GM19324 (cell line): ENCODE results near the gene ZCCHC24.

Experiments
- ATAC-seq: cut with Tn5 transposase; IDR thresholded peaks from one replicate; pipeline ENCODE4 v1.9.1; 2021; ENCODE audit warnings: mild to moderate bottlenecking, moderate library complexity; ENCODE audit not compliant: unreplicated experiment, low FRiP score

Gene ZCCHC24

DNA sequence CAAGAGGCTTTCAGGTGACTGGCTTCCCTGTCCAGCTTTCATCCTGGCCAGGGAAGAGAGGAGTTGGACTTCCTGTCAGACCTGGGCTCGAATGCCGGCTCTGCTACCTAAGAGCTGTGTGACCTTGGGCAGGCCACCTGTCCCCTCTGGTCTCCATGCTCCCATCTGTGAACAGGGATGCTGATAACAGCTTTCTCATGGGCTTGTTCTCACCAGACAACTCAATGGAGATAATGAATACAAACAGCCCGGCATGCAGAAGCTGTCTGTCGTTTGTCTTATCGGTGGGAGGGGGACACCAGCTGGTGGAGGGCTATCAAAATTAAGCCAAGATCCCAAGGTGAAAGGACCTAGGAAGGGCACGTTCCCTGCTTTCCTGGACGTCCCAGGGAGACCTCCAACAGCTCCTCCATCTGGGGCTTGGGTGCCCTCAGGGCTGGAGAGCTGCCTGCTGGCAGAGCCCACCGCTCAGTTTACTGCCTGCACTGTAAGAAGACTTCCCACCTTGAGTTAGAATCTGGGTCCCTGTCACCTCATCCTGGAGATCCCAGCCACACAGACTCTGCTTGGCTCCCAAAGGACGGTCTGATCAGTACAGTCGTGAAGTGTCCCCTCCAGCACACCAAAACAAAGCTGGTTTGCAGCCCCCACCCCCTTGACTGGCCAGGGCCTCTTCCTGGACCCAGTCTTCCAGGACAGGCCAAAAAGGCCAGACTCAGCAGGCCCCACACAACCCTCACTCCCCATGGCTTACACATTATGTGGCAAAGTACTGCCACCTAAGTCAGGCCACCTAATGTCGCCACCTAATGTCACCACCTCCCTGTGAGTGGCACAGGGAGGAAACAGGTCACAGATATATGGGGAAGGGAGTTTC lies 57.2 kb downstream of the ZCCHC24 start:
- ATAC-seq = no peak

- ATAC-seq = no peak
Observed at GRCh38 chr10:79387466-79387973, 57.9 kb downstream of the ZCCHC24 start.

- no peak for ATAC-seq
Observed at GRCh38 chr10:79386637-79387465, 58.6 kb downstream of the ZCCHC24 start.

DNA sequence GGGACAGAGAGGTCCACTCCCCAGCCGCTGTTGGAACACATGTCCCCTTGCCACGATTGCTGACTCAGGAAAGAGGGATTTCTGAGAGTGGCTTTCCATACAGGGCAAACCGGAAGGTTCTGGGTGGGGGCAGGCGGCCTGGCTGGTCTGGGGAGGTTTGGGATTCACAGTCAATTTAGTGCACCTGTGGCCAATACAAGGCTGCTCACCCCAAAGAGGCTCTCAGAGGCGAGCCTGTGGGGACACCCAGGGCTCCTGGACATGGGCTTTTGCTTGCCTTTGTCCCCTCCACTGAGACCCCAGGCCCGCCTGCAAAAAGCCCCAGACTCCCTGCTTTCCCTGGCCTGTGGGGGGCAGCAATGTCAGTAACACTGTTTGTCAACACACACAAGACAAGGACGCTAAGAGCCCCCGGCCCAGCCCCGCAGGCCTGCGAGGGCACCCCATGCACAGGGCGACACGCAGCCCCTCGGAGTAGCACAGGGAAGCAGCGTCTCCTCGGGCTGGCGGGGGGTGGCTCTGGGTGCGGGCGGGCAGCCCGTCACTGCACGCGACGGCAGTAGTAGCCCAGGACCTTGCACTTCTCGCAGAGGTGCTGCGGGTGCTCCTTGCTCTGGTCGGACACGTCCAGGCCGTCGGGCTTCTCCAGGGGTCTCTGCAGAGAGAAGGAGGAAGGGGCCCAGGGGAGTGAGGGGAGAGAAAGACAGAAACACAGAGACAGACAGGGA lies 59.5 kb downstream of the ZCCHC24 start:
- ATAC-seq = no peak

- ATAC-seq = no peak
Observed at GRCh38 chr10:79385392-79385795, 60.0 kb downstream of the ZCCHC24 start.

- no peak for ATAC-seq
Observed at GRCh38 chr10:79384773-79385391, 60.5 kb downstream of the ZCCHC24 start.

- ATAC-seq = no peak
Observed at GRCh38 chr10:79383974-79384606, 61.3 kb downstream of the ZCCHC24 start.

DNA sequence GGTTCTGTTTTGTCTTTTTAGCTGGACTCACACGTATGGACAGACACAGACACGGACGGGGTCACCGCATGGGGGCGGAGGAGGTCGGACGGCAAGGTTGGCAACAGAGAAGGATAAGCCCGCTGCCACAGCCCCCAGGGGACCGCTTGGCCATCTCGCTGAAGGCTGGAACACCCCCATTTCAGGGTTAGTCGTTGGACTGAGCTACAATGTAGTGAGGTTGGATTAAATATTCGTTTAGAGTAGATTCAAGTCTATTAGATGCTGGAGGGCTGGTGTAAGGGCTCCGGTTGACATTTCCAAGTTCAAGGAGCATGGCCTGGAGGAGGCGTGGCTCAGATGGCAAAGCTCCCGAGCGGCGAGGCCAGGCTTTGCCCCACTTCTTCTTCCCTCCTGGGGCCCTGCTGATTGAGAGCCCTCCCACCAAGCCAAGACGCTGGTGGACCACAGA lies 62.9 kb downstream of the ZCCHC24 start:
- no peak for ATAC-seq

GRCh38 chr10:79381804-79382221 lies 63.6 kb downstream of the ZCCHC24 start:
- no peak for ATAC-seq

GRCh38 chr10:79380946-79381721 lies 64.3 kb downstream of the ZCCHC24 start:
- ATAC-seq = no peak

DNA sequence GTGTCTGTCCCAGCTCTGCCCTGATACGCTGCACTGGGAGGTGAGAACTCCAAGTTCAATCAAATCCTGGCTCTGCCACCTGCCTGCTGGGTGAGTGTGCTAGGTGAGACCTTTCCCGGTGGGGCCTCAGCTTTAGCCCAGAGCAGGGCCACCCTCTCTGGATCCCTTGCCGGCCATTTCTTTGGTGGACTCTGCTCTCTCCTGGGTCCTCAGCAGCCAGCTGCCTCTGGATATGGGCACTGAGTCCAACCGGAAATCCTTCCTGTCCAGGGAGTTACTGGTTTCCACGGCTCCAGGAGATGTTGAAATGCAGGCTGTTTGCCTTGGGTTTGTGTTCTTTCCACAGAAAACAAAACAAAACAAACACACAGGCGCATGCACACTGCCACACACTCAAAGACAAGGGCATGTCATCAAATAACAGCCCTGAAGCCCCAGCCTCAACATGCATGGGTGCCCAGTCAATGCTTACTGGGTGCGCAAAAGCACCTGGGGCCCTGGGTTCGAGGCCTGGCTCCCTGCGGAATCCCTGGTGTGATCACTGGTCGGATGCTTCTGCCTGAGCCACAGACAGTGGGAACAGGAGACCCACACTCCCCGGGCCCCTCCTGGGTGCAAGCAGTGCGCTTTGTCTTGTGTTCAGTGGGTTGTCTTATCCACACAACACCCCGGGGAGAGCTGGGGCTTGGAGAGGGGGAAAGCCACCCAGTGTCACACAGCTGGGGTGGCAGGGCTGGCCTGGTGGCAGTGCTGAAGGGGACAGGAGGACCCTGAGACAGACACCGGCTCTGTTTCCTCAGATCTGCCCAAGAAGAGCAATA lies 65.1 kb downstream of the ZCCHC24 start:
- ATAC-seq = no peak

DNA sequence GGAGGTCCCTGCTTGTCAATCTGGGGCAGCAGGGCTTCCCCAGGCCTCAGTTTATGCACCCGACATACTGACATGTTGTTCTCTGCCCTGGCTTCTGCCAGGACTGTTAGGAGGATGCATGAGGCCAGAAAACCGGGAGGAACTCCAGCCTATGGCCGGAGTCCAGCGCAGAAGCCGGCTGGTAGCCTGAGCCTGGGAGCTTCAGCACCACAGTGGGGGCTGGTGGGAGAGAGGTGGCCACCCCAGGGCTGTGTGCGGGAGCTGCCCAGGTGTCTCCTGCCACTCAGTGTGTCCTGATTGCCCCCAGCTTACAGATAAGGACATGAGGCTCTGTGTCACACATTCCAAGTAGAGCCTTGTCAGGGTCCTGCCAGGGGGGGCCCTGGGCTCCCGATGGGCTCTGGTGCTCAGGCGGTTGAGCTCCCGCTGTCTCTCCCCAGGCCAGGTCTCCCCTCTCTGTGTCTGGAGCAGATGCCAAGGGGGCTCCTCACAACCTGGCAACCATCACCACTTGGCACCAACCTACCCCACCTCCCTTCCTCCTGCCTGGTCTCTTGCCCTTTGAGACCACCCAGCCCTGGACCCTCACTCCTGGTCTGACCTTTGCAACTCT lies 65.8 kb downstream of the ZCCHC24 start:
- no peak for ATAC-seq

DNA sequence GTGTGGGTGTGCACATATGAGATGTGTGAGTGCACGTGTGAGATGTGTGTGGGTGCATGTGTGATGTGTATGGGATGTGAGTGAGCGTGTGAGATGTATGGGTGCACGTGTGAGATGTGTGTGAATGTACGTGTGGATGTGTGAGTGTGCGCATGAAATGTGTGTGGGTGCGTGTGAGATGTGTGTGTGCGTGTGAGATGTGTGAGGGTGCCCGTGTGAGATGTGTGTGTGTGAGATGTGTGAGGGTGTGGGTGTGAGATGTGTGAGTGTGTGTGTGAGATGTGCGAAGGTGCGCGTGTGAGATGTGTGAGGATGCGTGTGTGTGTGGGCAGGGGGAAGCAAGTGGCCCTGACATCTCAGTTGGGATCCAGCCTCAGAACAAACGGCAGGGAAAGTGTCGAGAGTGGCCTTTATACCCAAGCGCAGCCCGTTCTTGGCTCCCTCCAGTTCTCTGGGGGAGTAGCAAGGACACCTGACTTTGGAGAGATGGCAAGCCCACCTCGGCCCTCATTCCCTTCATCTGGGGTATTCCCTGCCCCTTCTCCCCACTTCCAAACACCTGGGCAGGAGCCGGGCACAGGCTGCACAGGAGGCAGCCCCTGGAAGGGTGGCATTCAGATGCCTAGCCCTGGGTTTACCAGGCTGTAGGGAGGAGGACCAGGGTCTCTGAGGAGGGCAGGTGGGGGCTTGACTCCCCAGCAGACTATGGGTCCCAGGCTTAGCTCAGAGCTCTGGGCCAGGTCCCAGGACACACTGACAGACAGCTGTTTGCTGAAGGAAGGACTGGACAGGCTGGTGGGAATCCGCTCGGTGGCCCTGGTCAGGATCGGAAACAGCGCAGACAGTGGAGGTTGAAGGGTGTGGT lies 66.5 kb downstream of the ZCCHC24 start:
- no peak for ATAC-seq

DNA sequence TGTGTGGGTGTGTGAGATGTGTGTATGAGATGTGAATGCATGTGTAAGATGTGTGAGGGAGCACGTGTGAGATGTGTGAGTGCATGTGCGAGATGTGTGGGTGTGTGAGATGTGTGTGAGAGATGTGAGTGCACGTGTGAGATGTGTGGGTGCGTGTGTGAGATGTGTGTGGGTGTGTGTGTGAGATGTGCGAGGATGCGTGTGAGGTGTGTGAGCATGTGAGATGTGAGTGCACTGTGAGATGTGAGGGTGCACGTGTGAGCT lies 67.1 kb downstream of the ZCCHC24 start:
- ATAC-seq = no peak

GRCh38 chr10:79377557-79378382 lies 67.7 kb downstream of the ZCCHC24 start:
- no peak for ATAC-seq
